ENCODE results near the gene RPL18A.

RPL18A gene

GRCh38 chr19:17889609-17890214 is 30.0 kb downstream of the RPL18A start:
- no peak for TF ChIP-seq POLR2AphosphoS5 (IDR thresholded peaks at IDR 0.05; ENCODE audit: low read depth)
- no peak for TF ChIP-seq SPI1 (IDR thresholded peaks at IDR 0.05; ENCODE audit: borderline replicate concordance, low read depth)
- peak; percentile 98 for TF ChIP-seq REST (IDR thresholded peaks at IDR 0.05; ENCODE audit: insufficient replicate concordance, low read depth)

GRCh38 chr19:17893766-17894165 is 34.1 kb downstream of the RPL18A start:
- no peak for DNase-seq (ENCODE audit: low read depth in 1 of 2, low spot score in 1 of 2)
- TF ChIP-seq SPI1 (IDR thresholded peaks at IDR 0.05; ENCODE audit: borderline replicate concordance, low read depth) (no peak), CTCF (IDR thresholded peaks at IDR 0.05; ENCODE audit: insufficient read depth, low read length) (no peak), POLR2AphosphoS5 (IDR thresholded peaks at IDR 0.05; ENCODE audit: low read depth) (no peak), GABPA (IDR thresholded peaks at IDR 0.05; ENCODE audit: low read depth) (no peak), REST (IDR thresholded peaks at IDR 0.05; ENCODE audit: insufficient replicate concordance, low read depth) (no peak)
- H3K27ac ChIP-seq (replicated peaks), result no peak overlapping the region
- H3K4me3 ChIP-seq (replicated peaks; ENCODE audit: insufficient read depth, low read length), result no peak overlapping the region
- no peaks in the 10 kb centered on the region for H3K27me3 ChIP-seq (ENCODE audit: insufficient read depth, poor library complexity, severe bottlenecking)

More at GRCh38 chr19:17889609-17890214, 30.0 kb downstream of the RPL18A start:
- no peaks in the 10 kb centered on the region for H3K27me3 ChIP-seq (ENCODE audit: insufficient read depth, poor library complexity, severe bottlenecking)
- H3K4me3 ChIP-seq (replicated peaks; ENCODE audit: insufficient read depth, low read length), result no peak overlapping the region
- no peak for DNase-seq (ENCODE audit: low read depth in 1 of 2, low spot score in 1 of 2)
- H3K27ac ChIP-seq (replicated peaks), result no peak overlapping the region

GRCh38 chr19:17902701-17903100 is 43.0 kb downstream of the RPL18A start:
- Histone ChIP-seq H3K27me3 (ENCODE audit: insufficient read depth, poor library complexity, severe bottlenecking) (no peaks in the 10 kb centered on the region), H3K4me3 (replicated peaks; ENCODE audit: insufficient read depth, low read length) (no peak overlapping the region), H3K27ac (replicated peaks) (no peak overlapping the region)
- DNase-seq (ENCODE audit: low read depth in 1 of 2, low spot score in 1 of 2), result no peak
- TF ChIP-seq CTCF (IDR thresholded peaks at IDR 0.05; ENCODE audit: insufficient read depth, low read length) (no peak), SPI1 (IDR thresholded peaks at IDR 0.05; ENCODE audit: borderline replicate concordance, low read depth) (no peak), POLR2AphosphoS5 (IDR thresholded peaks at IDR 0.05; ENCODE audit: low read depth) (no peak), GABPA (IDR thresholded peaks at IDR 0.05; ENCODE audit: low read depth) (no peak), REST (IDR thresholded peaks at IDR 0.05; ENCODE audit: insufficient replicate concordance, low read depth) (no peak)
